H1 (cell line): ENCODE data around the gene RASGRP3.

Source experiments
- ASH2L ChIP-seq: fragments of 200-600, 300-600 bp; sonication (generic); IDR thresholded peaks from one replicate; pipeline ENCODE4 v1.7.1; 2017; ENCODE audit warnings: low read length
- CHD1 ChIP-seq: IDR thresholded peaks from 2 replicates; pipeline ENCODE4 v1.6.1; 2012; ENCODE audit warnings: low read depth, low read length, improper control_type of control experiment
- CTCF ChIP-seq, 3 experiments: IDR thresholded peaks; 1 replicate in 2 of 3; 2 replicates in 1 of 3; pipeline versions ENCODE4 v1.5.1 to v1.6.1; 2011; ENCODE audit warnings: low read length in 3 of 3, mild to moderate bottlenecking in 3 of 3, inconsistent platforms in 2 of 3, low read depth in 1 of 3, moderate library complexity in 1 of 3; ENCODE audit not compliant: insufficient read depth in 1 of 3; ENCODE audit errors: control extremely low read depth in 1 of 3
- GABPA ChIP-seq: IDR thresholded peaks from 2 replicates; pipeline ENCODE4 v1.6.1; 2011; ENCODE audit warnings: mild to moderate bottlenecking, low read length, moderate library complexity, borderline replicate concordance; ENCODE audit not compliant: insufficient read depth
- MAX ChIP-seq: IDR thresholded peaks from 2 replicates; pipeline ENCODE4 v1.6.1; 2012; ENCODE audit warnings: inconsistent platforms
- RXRA ChIP-seq: IDR thresholded peaks from 2 replicates; pipeline ENCODE4 v1.6.1; 2011; ENCODE audit warnings: low read depth, mild to moderate bottlenecking, low read length, moderate library complexity; ENCODE audit not compliant: insufficient read depth
- SIX5 ChIP-seq: IDR thresholded peaks from 2 replicates; pipeline ENCODE4 v1.6.1; 2011; ENCODE audit warnings: mild to moderate bottlenecking, low read depth, low read length
- TBP ChIP-seq: IDR thresholded peaks from 2 replicates; pipeline ENCODE4 v1.6.1; 2011; ENCODE audit warnings: low read depth, low read length, improper control_type of control experiment
- TEAD4 ChIP-seq: IDR thresholded peaks from 2 replicates; pipeline ENCODE4 v1.6.1; 2012; ENCODE audit warnings: low read depth, low read length, inconsistent platforms, mixed read lengths

DNA sequence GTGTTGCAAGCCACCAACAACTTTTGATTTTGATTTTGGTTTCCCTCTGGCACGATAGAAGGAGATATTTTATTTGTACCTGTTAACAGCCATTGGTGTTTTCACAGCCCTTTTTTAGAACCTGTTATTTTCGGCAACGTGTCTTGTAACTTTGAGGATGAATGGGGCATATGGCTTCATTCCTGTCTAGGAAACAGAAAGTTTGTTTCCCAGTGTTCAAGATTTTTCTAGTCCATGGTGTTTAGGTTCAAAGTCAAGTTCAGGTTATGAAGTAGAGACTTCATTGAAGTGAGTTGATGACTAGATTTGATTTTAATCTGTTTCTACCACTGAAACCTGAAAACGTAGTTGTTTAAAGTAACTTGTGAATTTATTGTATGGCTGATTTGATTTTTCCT, 343 bp downstream of the RASGRP3 start:
- TF ChIP-seq SIX5 (no peak), CTCF (IDR thresholded peaks at IDR 0.05; ENCODE audit: control extremely low read depth in 1 of 3, insufficient read depth in 1 of 3, low read depth in 1 of 3, low read length in 3 of 3) (no peak), ASH2L (no peak), GABPA (no peak), TEAD4 (no peak), TBP (no peak), RXRA (no peak), CHD1 (no peak), MAX (no peak)
